Stimulated activated CD8-positive, alpha-beta memory T cell treated with anti-CD3 and anti-CD28 coated beads, Interleukin-2, amount 100 ng/mL, for 1 hour (primary cell): ENCODE measurements around the gene INAFM1.
A peak's percentile ranks its signal among the peaks of the same experiment; 100 is the strongest.
"Not testable (repeated sequence)": the region's sequence is repeated elsewhere in the genome, so short reads cannot be mapped to it uniquely, and the experiment has no call there.

Source experiments
- DNase-seq, 2 donors: peaks; one replicate each; pipeline ENCODE4 v3.0.0-alpha.2; 2020; ENCODE audit warnings: low read depth in 2 of 2

The INAFM1 gene

GRCh38 chr19:47240996-47241918 lies 33.4 kb upstream of the INAFM1 start:
- peak; percentile 69 to 83 for DNase-seq

DNA sequence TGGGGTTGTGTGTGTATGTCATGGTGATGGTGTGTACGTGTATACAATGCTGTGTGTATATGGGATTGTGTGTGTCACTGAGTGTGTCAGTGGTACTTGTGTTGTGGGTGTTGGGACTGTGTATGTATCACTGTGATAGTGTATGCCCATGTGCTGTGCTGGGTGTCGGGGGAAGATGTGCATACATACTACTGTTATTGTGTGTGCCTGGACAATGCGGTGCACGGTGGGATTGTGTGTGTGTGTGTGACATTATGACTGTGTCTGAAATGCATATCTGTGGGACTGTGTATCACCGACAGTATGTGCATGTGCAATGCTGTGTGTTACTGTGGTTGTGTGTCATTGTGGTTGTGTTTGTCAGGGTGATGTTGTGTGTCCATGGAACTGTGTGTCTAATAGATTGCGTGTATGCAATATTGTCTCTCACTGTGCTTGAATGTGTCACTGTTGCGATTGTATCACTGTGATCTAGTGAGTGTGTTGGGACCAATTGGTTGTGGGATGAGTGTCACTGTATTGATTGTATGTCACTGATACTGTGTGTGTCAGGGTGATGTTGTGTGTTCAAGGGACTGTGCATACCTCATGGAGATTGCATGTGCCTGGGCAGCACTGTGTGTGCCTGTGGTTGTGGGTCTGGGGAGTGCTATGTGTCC lies 32.6 kb upstream of the INAFM1 start:
- DNase-seq, result no peak

DNA sequence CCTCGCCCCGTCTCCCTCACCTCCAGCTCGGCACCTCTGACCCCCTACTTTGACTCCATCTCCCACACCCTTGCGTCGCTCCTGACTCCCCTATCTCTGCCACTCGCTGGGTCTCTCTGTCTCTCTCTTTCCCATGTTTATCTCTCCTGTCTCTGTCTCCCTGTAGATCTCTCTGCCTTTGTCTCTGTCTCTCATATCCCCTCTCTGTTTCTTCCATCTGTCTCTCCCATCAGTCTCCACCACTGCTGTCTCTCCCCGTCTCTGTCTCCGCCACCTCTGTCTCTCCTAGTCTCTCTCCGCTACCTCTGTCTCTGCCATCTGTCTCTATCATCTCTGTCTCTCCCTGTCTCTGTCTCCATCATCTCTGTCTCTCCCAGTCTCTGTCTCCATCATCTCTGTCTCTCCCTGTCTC lies 31.3 kb upstream of the INAFM1 start:
- DNase-seq, result no peak

DNA sequence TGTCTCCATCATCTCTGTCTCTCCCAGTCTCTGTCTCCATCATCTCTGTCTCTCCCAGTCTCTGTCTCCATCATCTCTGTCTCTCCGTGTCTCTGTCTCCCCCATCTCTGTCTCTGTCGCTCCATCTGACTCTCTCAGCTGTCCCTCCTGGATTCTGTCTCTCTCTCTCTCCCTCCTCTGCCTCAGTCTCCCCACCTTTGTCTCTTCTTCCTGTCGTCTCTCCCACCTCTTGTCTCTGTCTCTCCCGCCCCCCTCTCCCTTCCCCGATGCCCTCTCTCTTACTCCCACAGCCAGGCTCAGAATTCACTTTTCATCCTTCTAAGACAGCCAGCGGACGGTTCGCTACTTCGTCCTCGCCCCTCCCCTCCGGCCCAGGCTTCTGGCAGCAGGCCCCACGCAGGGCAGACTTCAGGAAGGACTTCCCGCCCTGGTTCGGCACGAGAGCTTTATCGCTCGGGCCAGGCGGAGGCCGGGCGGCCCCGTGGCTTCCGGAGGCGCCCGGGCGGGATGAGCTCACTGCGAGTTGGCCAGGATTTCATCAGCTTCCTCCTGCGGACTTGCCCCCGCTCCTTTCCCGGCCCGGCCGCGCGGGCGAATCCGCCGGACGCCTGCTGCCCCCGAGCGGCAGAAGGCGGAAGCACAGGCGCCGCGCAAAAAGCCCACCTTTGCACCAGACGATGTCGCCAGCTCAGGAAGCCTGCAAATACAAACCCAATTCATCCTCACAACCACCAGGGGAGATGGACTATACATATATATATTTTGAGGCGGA lies 30.7 kb upstream of the INAFM1 start:
- peak; percentile 77 to 83 for DNase-seq

- peak in 1 of 2 donors; percentile 65 for DNase-seq
Measured at GRCh38 chr19:47247308-47247990, 27.2 kb upstream of the INAFM1 start.

DNA sequence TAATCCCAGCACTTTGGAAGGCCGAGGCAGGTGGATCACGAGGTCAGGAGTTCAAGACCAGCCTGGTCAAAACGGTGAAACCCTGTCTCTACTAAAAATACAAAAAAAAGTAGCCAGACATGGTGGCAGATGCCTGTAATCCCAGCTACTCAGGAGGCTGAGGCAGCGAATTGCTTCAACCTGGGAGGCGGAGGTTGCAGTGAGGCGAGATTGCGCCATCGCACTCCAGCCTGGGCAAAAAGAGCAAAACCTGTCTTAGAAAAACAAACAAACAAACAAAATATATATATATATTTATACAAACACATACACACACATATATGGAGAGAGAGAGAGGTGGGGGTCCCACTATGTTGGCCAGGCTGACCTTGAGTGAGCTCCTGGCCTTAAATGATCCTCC lies 21.7 kb upstream of the INAFM1 start:
- DNase-seq, result not testable (repeated sequence)

GRCh38 chr19:47253467-47253881 lies 21.2 kb upstream of the INAFM1 start:
- DNase-seq, result no peak

- DNase-seq, result no peak
Measured at GRCh38 chr19:47253970-47254369, 20.7 kb upstream of the INAFM1 start.

DNA sequence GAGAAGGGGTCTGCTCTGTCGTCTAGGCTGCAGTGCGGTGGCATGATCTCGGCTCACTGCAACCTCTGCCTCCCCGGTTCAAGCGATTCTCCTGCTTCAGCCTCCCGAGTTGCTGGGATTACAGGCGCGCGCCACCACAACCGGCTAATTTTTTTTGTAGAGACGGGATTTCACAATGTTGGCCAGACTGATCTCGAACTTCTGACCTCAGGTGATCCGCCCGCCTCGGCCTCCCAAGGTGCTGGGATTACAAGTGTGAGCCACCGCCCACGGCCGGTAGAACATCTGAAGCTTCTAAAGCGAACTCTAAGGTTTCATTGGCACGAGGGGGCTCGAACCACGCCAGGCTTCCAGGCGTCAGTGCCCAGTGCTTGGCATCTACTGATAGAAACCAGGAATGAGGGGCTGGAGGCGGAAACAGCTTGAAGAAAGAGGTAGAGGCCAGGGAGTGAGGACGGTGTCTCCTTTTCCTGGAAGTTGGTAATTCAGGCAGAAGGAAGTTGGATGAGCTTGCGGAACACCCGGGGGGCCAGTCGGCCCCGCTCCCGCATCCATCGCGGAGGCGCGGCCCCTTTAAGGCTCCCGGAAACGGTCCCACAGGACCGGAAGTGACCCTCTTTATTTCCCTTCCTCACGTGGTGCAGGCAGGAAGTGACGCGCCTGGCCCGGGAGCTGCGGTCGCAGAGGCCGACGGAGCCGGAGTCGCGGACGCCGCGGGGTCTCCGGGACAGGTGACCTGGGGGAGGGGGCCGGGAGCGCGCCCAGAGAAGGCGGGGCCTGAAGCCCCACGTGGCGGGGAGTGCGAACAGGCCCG lies 18.6 kb upstream of the INAFM1 start, which contains the start of gene CCDC9:
Gene CCDC9, plus strand, starts transcription at position 647 of the 814 bp plus-strand sequence. CDS start 1,876 bp downstream, outside the sequence.
- DNase-seq, result peak; percentile 83

DNA sequence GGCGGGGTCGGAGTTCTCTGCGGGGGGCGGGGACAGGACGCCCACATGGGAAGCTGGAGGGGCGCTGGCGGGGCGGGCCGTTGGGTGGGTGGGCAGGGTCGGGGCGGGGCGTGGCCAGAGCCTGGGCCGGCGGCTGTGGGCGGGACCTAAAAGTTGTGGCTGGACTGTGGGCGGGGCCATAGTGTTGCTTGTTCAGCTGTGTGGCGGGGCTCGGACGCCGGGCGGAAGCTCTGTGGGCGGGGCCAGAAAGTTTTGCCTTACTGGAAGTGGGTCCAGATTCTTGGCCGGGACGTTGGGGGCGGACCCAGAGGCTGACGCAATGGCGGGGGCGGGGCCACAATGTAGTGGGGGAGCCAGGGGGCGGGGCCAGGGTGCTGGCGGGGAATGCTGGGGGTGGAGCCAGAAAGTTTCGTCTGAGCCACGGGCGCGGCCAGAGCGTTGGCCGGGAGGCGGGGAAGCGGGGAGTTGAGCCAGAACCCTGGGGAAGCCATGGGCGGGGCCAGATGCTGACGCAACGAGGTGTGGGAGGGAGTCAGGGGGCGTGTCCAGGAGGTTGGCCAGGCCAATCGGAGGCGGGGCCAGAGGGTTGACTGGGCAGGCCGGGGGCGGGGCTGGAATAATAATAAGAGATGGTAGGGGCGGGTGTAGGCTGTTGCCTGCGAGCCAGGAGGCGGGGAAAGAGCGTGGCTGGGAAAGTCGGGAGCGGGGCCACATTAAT lies 17.8 kb upstream of the INAFM1 start:
- DNase-seq, result peak; percentile 98 to 99

GRCh38 chr19:47257411-47258169 lies 17.1 kb upstream of the INAFM1 start:
- no peak for DNase-seq

DNA sequence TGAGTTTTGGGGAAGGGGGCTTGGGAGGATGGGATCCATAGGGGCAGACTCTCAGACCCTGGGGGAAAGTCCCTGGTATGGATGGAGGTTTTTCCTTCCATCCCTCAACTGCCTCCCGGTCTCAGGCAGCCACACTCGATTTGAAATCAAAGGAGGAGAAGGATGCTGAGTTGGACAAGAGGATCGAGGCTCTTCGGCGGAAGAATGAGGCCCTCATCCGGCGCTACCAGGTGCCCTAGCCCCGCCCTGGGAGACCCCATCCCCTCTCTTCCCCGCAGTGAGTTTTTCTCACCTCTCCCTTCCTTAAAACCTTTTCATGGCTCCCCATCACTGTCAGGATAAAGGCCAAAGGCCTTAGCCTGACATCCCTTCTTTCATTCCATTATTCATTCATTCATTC lies 16.3 kb upstream of the INAFM1 start:
- no peak for DNase-seq

- DNase-seq, result no peak
Measured at GRCh38 chr19:47258895-47259555, 15.7 kb upstream of the INAFM1 start.

GRCh38 chr19:47260476-47260875 lies 14.2 kb upstream of the INAFM1 start:
- no peak for DNase-seq

- DNase-seq, result not testable (repeated sequence)
Measured at GRCh38 chr19:47261946-47262793, 12.5 kb upstream of the INAFM1 start.

DNA sequence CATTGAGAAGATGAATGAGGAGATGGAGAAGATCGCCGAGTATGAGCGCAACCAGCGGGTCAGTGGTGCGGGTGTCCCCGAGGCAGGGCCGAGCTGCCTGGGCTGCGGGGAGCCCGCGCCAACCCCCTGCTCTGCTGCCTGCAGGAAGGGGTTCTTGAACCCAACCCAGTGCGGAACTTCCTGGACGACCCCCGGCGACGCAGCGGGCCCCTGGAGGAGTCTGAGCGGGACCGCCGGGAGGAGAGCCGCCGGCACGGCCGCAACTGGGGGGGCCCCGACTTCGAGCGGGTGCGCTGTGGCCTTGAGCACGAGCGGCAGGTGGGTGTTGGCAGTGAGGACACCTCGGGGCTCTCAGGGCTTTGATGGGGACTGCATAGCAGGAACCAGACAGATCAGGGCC lies 10.1 kb upstream of the INAFM1 start:
- DNase-seq, result no peak

GRCh38 chr19:47266401-47266941 lies 8.2 kb upstream of the INAFM1 start:
- no peak for DNase-seq
